Kidney (tissue), 14 donors: ENCODE results near the gene HSPB7. TPM values are rescaled to one million over a fixed set of nuclear protein-coding genes. Genes with fewer than 3 reads are reported as not detected.

Source experiments
- DNase-seq, 5 donors: peaks; one replicate each; pipeline ENCODE4 v3.0.0-alpha.2; 2013 to 2020
- FAIRE-seq: peaks from 2 replicates; lab custom pipeline; 2012; peaks lifted over from hg19 to GRCh38; lab: Jason Lieb, UNC
- H3K27ac ChIP-seq, 2 donors: one replicate each; pipeline ENCODE4 v1.7.0; 2013; ENCODE audit warnings: low read depth in 2 of 2, low read length in 2 of 2, inconsistent platforms in 1 of 2
- H3K27me3 ChIP-seq: one replicate; pipeline ENCODE4 v1.7.1; 2013; ENCODE audit warnings: low read length, inconsistent platforms; ENCODE audit not compliant: control insufficient read depth, insufficient read depth
- H3K36me3 ChIP-seq, 3 donors: one replicate each; pipeline versions ENCODE4 v1.7.0 to v1.7.1; 2013; ENCODE audit warnings: low read length in 3 of 3, control low read depth in 1 of 3, inconsistent platforms in 1 of 3; ENCODE audit not compliant: insufficient read depth in 3 of 3, control insufficient read depth in 2 of 3
- H3K4me1 ChIP-seq, 3 donors: one replicate each; pipeline versions ENCODE4 v1.7.0 to v1.7.1; 2013; ENCODE audit warnings: low read length in 3 of 3, inconsistent platforms in 1 of 3, low read depth in 1 of 3; ENCODE audit not compliant: control insufficient read depth in 2 of 3, insufficient read depth in 2 of 3
- H3K4me3 ChIP-seq, 3 donors: one replicate each; pipeline versions ENCODE4 v1.7.0 to v1.8.1; 2013; ENCODE audit warnings: low read length in 3 of 3, control low read depth in 1 of 3, inconsistent platforms in 1 of 3
- H3K9ac ChIP-seq, 3 donors: one replicate each; pipeline versions ENCODE4 v1.7.0 to v1.7.1; 2013; ENCODE audit warnings: low read length in 3 of 3, control low read depth in 1 of 3, inconsistent platforms in 1 of 3
- H3K9me3 ChIP-seq, 3 donors: one replicate each; pipeline versions ENCODE4 v1.7.0 to v1.7.1; 2013; ENCODE audit warnings: low read length in 3 of 3, control low read depth in 1 of 3, inconsistent platforms in 1 of 3; ENCODE audit not compliant: control insufficient read depth in 2 of 3, insufficient read depth in 1 of 3
- CTCF ChIP-seq: IDR thresholded peaks from 3 replicates; pipeline ENCODE4 v1.5.1; 2012; ENCODE audit warnings: mild to moderate bottlenecking, moderate library complexity, borderline replicate concordance; ENCODE audit not compliant: insufficient read depth; ENCODE audit errors: extremely low read depth
- intact Hi-C: fragments of 100-400 bp; cut with DNase I; formaldehyde crosslinking; loops from one replicate; pipeline ENCODE4 v1.11.1; 2022
- polyA plus RNA-seq: library from polyadenylated mRNA; stranded (reverse); fragments of 350-450 nt; fragmentation: Illumina TruSeq; extraction: RNeasy Lipid Tissue Mini Kit (QIAGEN cat#74804); gene quantifications from one replicate; pipeline ENCODE4 v1.2.3, GENCODE V29; 2014; ENCODE audit warnings: low read depth, low replicate concordance; ENCODE audit not compliant: insufficient read depth
- total RNA-seq: library from RNA; stranded (reverse); fragmentation: NEBNext Ultra II Directional; extraction: Animal tissue kit (Norgen Biotek cat#: 25700); gene quantifications from one replicate; pipeline ENCODE4 v1.2.1, GENCODE V29; 2021
- donor health status: control.
- donor health status: control.
- donor health status: control.
- donor health status: control.
- donor health status: control.
- donor health status: DM: yes; HTN: yes; CAD: no.
- donor health status: Normal renal cell carcinoma (clear cell type).

The HSPB7 gene
- total and polyA plus RNA-seq, 2 donors from 2014 or later = 17.0 to 29.1 TPM

- Histone ChIP-seq H3K4me3 (no peak overlapping the region), H3K36me3 (no peaks in the 10 kb centered on the region), H3K9ac (no peak overlapping the region), H3K27ac (peak overlapping the region in 1 of 2 donors; percentile 12), H3K27me3 (no peaks in the 10 kb centered on the region), H3K4me1 (peaks cover 0 to 17% (median 14%) of the 10 kb centered on the region in 3 donors), H3K9me3 (no peaks in the 10 kb centered on the region)
- no peak for DNase-seq
- intact Hi-C loops = loop anchor here (10.0 kb wide), 1 partner anchor 45 kb away; no protein-coding TSS in a partner anchor
- no peak for FAIRE-seq
- TF ChIP-seq CTCF = no peak
Measured at GRCh38 chr1:16009678-16010077, 8.2 kb downstream of the HSPB7 start.

GRCh38 chr1:16009030-16009460 lies 8.8 kb downstream of the HSPB7 start:
- Histone ChIP-seq H3K36me3 (no peaks in the 10 kb centered on the region), H3K4me1 (peaks cover 0 to 10% (median 9%) of the 10 kb centered on the region in 3 donors), H3K4me3 (no peak overlapping the region), H3K27ac (no peak overlapping the region), H3K9ac (no peak overlapping the region), H3K9me3 (no peaks in the 10 kb centered on the region), H3K27me3 (no peaks in the 10 kb centered on the region)
- intact Hi-C loops = loop anchor here (10.0 kb wide), 1 partner anchor 46 kb away; no protein-coding TSS in a partner anchor
- peak; percentile 98 for TF ChIP-seq CTCF
- peak; percentile 88 to 92 (median 90) for DNase-seq
- no peak for FAIRE-seq

GRCh38 chr1:16007671-16008341 lies 10.0 kb downstream of the HSPB7 start:
- intact Hi-C loops = loop anchor here (10.0 kb wide), 1 partner anchor 47 kb away; no protein-coding TSS in a partner anchor
- peak in 1 of 5 donors; percentile 4 for DNase-seq
- Histone ChIP-seq H3K4me3 (no peak overlapping the region), H3K27me3 (no peaks in the 10 kb centered on the region), H3K27ac (no peak overlapping the region), H3K4me1 (peaks cover 0 to 7% (median 6%) of the 10 kb centered on the region in 3 donors), H3K9ac (no peak overlapping the region), H3K9me3 (no peaks in the 10 kb centered on the region), H3K36me3 (no peaks in the 10 kb centered on the region)
- TF ChIP-seq CTCF = no peak
- FAIRE-seq = no peak
